HUDEP-2 (cell line): ENCODE results near the gene LHPP.

Source experiments
- DNase-seq, 76 experiments: peaks; one replicate each; lab custom pipeline; 2025; ENCODE audit not compliant: unreplicated experiment in 76 of 76; lab: John Stamatoyannopoulos, UW

The LHPP gene

GRCh38 chr10:124616040-124616835 lies 154.6 kb downstream of the LHPP start:
- no peak for DNase-seq

- no peak for DNase-seq
Measured at GRCh38 chr10:124616836-124617130, 155.2 kb downstream of the LHPP start.

DNA sequence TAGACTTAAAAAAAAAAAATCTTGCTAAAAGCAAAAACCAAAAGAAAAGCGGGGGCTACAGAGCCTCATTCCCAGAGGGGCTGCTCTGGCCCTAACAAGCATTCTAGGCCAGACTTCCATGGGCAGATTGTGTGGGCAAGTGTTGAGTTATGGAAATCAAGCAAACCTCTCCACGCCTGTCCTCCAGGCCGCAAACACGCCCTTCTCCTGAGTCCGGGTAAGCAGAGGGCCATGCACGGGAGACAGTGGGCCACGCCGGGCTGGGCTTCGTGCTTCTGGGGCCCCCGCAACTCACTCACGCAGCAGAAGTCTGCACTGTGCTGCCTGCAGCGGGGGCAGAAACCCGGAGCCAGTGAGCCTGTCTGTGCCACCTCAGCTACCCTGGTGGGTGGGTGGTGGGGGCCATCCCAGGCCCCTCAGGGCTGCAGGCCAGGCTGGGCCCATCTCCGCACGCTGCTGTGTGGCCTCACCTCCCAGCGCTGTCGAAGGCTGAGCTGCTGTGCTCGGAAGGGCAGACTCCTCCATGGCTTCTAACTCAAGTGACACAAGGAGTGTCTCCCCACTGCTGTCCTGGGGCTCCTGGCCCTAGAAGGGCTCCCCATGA lies 156.9 kb downstream of the LHPP start:
- DNase-seq, result no peak

DNA sequence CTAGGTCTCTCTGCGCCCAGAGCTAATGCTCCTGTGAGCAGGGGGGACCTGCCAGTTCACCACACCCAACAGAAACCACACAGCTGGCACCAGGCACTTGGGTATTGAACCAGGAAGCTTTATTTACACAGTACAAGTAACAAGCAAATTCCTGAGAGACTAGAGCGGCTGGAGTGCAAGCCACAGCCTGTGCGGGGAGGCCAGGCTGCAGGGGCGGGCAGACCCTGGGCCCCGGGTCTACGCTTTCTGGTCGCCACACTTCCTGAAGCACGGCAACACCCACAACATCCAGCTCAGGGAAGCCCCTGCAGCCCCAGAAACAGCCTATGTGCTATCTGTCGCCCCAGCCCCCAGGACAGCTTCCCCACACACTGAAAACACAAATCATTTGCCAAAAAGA lies 157.6 kb downstream of the LHPP start:
- DNase-seq, result no peak

DNA sequence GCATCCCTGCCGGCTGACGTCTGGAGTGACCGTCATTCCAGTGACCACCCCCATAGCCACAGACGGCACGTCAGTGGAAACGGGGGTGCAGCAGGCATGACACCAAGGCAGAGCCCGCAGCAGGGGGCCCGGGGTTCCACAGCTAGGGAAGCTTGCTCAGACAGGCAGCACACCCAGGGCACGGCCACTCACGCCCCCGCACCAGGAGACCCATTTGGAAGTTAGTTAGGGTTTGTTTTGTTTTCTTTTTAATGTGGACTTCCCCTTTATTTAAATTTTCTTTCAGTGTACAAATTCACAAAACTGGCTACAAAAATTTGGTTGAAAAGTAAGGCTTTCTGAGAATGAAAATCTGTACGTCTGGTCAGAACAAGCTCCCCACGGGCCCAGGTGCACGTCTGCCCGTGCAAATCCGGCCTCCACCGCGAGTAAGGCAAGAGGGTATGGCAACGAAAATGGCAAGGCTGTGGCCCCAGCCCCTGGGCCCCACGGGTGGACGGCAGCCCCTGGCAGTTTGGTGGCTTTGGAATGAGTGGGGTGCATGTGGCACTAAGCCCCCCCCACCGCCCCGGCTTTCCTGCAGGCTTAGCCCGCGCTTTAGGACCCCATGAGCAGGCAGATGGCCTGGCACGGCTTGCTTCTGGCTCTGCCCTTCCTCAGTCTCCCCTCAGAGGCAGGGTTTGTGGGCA lies 158.3 kb downstream of the LHPP start:
- DNase-seq, result no peak

DNA sequence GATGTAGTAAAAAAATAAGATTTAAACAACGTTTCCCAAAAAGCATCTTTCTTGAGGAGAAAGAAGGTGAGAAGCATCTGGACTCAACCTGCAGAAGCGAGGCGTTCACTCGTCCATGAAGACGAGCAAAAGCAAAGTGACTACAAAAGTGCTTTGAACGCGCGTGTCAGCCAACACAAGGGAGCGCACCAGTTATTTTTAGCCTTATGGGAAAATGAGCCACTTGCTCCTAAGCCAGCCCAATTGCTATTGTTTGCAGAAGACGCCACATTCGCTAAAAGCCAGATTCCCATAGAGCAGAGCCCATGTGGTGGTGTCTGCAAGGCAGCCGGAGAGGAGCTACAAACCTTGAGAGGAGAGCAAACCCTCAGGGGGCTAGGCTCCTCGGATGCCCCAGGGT lies 160.0 kb downstream of the LHPP start:
- no peak for DNase-seq

GRCh38 chr10:124622158-124622557 lies 160.5 kb downstream of the LHPP start:
- DNase-seq, result no peak

DNA sequence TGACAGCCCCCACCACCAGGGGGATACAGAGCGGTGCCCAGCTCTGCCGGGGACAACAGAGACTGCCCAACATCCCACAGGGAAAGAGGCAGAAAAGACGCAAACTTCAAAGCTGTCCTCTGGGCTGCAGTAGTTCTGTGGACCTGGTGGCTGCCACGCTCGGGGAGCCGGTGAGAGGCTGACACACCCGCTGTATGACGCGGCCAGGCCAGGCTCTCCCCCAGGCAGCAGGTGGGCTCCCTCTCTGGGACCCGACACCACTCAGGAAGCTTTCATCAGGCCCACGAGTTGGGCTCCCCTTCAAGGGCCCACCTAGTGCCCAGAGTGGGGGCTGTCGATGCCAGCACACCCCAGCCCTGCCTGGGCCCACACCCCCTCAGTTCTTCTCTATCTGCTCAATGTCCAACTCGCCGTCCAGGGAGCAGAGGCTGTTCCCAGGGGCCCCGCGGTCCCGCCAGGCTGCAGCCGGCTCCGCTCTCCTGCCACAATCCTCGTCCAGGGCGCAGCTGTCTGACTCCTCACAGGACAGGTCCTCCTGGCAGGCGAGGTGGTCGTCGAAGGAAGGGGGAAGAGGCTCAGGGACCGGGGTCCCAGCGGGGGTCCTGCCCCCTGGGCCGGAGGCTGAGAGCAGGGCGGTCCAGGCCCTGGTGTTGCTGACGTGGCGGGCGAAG lies 161.4 kb downstream of the LHPP start:
- DNase-seq, result no peak

- DNase-seq, result no peak
Measured at GRCh38 chr10:124624006-124624405, 162.4 kb downstream of the LHPP start.

DNA sequence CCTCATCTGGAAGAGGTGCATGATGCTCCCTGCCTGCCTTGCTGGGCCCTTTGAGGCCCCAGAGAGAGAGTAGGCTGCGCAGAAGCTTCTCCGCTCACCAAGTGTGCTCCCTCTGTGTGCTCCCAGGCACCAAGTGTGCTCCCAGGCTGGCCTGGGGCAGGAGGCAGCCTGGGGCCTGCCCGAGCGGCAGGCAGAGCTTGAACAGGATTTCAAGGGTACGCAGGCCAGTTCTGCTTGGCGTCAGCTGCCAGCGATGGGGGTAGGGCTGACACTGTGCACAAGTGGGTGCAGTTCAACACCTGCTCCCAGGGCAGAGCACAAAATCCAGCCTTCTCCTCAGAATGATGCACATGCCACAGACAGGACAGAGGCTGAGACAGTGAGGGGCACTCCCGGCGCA lies 162.8 kb downstream of the LHPP start:
- DNase-seq, result no peak

DNA sequence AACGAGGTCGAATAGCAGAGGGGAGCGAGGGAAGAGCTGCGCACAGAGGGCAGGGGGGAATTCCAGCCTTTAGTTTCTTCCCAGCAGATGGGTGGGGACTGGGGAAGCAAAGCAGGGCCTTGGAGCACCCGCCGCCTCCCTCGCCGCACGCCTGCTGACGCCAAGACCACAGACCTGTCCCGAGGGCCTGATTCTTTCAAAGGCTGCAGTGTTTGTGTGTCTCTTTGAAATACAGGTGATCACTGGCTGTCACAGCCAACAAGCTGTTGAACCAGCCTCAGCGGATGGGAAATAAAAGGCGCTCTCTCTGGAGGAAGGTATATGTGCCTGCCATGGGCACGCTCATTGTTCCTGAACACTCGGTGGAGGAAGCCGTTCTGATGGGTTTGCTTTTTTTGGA lies 163.3 kb downstream of the LHPP start:
- DNase-seq, result no peak

DNA sequence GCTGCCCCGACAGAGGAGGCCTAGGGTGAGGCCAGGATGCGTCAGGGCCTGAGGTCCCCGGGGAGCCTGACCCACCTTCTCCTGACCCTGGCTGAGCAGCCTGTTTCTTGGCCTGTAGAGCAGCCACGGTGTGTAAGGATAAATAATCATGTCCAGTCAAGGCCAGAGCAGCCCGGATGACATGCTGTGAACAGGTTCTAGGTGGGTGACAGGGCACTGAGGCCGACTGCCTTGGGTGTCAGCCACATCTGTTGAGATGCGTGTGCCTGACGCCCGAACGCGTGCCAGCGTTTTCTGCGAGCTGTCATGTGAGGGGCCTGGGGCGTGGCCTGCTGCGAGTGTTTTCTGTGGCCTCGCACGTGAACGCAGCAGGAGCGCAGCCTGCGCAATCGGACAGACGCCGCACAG lies 164.2 kb downstream of the LHPP start:
- DNase-seq, result no peak

DNA sequence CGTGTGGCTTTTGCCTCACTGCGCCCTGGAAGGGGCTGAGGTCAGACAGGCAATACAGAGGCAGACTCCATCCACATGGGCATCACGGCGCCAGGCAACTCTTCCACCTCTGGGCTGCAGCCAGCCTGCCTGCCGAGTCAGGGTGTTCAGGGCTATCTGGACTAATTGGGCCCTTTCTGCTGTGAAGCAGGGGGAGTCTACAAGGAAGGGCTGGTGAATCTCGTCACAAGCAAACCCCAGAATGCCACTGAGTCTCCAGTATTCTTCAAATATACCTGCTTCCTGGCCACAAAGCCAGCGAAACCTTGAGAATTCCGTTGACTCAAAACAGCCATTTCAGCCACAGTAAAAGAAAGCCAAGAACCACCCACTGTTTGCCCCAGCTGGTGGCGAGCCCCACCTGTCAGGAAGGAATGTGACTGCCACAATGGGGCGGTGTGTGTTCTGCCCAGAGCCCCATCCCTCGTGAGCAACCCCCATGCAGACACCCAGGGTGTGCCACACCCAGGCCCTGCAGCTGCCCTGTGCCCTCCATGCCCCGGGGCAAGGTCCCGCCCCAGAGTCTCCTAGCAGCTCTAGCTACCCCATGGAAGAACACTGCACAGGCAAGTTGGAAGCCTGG lies 165.2 kb downstream of the LHPP start:
- peak in 66 of 76 experiments; percentile 6 to 75 (median 50) for DNase-seq

DNA sequence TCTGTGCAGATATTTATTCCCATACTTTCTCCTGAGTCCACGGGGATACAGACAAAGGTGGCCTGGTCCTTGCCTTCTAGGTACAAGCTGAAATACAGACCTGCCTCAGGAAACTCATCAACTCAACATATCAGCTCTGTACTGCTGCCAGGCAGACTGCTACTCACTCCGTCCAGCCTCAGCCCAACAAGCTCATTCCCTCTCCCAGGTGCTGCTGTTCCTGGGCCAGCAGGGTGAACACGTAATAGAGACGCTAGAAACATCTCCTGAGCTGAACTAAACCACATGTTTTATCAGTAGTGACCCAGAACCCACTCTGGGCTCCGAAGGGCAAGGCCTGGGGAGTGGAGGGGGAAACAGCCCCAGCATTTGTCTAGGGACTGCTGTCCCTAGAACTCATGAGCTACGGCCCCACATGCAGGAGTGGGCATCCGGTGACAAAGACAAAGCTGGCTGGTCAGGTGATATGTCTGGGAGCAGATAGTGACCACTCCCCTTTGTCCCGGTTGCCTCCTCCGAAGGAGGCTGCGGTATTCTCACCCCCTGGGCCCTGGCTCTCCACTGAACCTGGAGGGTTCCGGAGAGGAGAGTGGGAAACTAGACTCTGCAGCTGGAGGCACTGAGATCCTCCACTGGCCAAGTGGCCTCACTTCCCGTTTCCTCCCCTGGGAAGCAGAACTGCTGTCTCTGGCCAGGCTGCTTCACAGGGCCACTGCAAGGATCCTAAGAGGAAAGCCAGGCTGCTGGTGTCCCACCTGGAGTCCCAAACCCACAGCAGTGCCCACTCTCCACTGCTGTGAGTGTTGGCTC lies 166.4 kb downstream of the LHPP start:
- DNase-seq, result peak in 52 of 76 experiments; percentile 5 to 63 (median 30)

- no peak for DNase-seq
Measured at GRCh38 chr10:124628676-124629021, 167.0 kb downstream of the LHPP start.

GRCh38 chr10:124629415-124629814 lies 167.8 kb downstream of the LHPP start:
- DNase-seq, result no peak

DNA sequence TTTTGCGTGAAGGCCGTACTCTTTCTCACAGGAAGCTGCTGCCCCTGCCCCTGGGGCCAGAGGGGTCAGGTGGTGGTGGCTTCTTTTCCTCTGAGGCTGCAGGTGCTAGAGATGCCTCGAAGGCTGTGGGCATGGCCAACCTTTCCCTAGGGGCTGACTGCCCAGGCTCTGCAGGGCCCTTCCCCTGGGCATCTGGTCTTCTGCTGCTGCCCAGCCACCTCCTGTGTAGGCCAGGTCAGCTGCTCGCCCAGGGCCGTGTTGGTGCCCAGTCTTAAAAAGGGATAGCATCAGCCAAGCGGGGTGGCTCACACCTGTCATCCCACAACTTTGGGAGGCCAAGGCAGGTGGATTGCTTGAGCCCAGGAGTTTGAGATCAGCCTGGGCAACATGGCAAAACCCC lies 168.2 kb downstream of the LHPP start:
- DNase-seq, result no peak

DNA sequence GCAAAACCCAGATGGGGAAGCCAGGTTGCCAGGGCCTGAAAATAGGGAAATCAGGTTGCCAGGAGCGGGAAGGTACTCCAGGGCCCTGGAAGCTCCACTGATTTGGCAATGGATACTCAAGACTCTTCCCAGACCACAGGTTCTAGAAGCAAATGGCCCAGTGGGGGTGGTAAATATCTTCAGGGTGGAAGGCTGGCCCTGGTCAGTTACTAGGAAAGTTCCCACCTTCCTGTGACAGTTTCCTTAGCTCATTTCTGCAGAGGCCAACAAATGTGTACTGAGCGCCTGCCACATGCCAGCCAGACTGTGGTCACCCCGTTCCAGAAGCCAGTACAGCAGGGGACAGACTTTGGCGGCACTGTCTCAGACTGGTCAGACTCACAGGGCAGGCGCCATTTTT lies 168.9 kb downstream of the LHPP start:
- DNase-seq, result no peak

- peak in 37 of 76 experiments; percentile 1 to 50 (median 24) for DNase-seq
Measured at GRCh38 chr10:124632064-124632531, 170.5 kb downstream of the LHPP start.

GRCh38 chr10:124632566-124632965 lies 170.9 kb downstream of the LHPP start:
- DNase-seq, result no peak
